ENCODE data around the gene LRRC8B.
"Not testable (repeated sequence)": the region's sequence is repeated elsewhere in the genome, so short reads cannot be mapped to it uniquely, and the experiment has no call there.

Gene LRRC8B

DNA sequence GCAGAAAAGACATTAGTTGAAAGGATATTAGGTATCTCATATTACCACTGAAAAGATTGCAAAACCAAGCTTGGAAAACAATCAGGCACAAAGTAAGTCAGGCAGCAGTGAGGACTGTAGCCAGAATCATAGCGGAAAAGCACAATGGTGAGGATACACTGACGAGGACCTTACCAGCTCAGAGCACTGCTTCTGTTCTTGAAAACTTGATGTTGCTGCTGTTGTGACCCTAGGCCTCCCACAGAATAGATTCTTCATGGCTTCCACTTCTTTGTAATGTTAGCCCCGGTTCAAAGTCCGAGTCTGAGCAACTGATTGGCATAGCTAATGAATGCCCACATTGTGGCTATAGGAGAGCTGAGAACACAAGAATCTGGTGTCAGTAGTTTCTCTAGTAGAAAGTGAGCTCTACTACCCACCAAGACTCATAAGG lies 63.1 kb downstream of the LRRC8B start:
- DNase-seq, result no peak

DNA sequence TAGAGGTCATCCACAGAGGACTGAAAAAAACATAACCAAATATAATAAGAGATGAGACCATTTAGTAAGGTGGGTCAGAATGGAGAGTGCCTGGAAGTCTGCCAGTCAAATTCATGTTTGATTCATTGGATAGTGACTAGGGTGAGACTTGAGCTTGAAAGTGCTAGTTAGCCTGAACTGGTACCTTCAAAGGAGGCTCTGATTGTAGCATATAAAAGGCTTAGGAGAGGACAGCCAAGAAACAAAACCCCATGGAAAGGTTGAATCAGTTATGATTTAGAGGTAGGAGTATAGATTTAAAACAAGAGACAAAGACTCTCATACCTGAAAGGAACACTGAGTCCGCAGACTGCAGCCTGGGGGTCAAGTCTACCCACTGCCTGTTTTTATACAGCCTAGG lies 63.9 kb downstream of the LRRC8B start:
- DNase-seq, result no peak

DNA sequence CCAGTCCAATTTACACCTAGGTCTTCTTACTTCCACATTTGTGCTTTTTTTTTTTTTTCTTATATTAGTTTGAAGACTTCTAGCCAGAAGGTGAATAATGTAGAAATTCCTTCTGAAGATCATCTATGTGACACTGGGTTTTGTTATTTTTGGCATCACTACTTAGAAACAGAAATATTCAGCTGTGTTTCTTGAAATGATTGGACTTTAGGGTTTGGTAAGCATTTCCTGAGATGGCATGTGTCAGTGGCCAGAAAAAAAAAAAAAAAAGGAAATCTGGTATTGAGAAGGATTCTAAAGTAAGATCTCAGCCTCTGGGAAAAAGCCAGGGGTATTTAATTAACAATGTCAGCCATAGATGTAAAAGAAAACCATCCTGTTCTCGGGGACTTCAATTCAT lies 64.9 kb downstream of the LRRC8B start:
- DNase-seq, result no peak

DNA sequence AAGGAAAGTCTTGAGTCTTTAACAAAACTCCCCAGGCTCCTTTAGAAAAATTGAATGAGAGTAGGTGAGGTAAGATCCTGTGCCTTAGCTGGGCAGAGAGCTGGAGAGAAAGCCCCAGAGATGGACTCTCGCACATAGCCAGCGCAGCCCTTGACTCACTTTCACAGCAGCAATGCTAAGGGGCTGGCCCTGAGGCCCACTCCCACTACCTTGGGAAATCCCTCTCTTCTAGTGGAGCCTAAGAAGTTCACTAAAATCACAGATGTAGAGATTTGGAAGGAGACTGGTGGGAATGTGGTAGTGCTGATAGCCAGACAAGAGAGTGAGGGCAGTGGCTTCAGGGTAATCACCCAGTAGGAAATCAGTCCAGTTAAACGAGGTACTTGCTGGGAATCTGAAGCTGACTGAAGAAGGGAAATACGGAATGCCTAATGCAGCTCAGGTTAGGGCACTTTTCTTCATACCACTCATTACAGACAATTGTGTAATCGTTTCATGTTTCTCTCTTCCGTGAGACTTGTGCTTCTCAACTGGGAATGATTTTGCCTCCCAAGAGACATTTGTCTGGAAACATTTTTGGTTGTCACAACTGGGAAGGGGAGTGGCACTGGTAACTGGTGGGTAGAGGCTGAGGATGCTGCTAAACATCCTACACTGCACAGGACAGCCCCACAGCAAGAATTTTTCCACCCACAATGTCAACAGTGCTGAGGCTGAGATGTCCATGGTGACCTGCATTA lies 65.9 kb downstream of the LRRC8B start:
- no peak for DNase-seq

DNA sequence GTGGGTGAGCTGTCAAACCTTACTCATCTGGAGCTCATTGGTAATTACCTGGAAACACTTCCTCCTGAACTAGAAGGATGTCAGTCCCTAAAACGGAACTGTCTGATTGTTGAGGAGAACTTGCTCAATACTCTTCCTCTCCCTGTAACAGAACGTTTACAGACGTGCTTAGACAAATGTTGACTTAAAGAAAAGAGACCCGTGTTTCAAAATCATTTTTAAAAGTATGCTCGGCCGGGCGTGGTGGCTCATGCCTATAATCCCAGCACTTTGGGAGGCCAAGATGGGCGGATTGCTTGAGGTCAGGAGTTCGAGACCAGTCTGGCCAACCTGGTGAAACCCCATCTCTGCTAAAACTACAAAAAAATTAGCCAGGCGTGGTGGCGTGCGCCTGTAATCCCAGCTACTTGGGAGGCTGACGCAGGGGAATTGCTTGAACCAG lies 68.3 kb downstream of the LRRC8B start:
- not testable (repeated sequence) for DNase-seq

DNA sequence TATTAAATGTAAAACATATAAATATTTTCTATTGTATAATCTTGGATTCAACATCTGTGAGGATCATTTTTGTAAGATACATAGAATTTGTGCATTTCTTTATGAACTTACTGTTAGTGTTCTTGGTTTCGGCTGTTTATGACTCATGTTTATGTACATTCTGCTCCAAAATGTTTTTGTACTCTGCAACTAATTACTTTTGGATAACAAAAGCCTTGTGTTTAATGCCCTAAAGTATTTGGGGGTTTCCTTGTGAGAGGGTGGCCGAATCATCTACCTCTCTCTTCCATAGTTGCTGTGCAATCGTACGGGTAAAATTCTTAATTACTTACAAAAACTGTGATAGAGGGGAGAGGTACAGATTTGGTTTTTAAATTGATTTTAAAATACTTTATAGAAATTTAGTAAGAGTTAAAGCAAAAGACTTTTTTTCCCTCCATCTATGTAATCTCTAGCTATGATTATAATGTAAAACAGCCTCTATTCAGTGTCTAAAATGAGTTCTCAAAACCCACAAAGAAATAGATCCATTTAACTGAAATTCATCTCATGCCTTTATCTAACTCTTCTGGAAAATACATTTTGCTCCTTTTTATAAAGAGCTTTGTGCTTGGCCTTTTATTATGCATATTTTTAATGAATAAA lies 69.6 kb downstream of the LRRC8B start:
- DNase-seq, result no peak

DNA sequence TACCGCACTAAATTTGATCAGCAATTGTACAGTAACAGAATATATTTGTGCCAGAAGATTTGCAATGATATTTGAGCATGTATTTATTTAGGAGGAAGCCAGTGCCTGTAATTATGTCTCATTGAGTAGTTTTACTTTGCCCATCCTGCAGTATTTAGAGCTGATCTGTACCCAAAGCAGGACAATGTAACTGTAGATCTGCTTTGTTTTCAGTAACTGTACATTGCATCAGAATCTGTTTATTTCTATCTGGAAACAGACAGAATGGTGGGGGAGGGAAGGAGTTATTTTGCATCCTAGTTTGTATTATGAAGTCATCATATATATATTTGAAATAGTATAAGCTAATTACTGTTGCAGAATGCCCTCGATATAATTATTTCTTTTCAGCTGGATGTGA lies 72.1 kb downstream of the LRRC8B start:
- no peak for DNase-seq

DNA sequence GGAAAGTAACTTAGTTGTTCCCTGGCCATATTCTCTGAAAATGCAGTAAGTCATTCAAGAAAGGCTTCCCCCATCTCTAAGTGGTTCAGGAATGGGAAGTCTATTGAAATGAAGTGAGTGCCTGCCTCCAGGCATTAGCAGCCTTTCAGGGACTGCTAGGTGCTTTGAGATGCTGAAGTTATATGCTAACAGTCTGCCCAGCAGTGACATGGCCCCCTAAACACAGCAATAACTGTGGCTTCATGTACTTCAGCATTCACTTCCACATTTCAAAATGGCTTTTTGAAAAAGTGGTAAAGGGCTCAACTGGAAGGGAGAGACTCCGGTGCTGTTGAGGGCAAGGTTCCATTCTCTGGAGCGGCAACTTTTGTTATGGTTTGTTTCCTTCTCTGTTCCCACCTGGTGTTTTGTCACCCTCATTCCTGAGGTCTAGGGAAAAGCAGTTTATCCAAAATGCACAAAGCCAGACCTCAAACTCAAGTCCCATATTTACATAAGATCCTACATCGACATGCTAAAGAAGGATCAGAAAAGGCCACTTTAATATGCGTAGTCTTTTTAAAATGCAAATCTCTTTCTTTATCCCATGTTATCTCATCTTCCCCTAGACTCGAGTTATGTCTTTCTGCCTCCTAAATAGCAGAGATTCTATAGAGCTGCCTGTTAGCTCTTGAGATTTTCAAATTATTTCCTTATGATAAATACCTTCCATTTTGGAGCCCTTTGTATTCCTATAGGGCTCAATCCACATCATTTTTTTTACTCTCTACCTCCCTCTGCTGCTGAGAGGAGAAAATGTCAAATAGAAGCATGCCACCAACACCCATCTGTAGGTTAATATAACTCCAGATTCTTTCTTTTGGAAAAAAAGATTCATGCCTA lies 74.1 kb downstream of the LRRC8B start:
- no peak for DNase-seq

DNA sequence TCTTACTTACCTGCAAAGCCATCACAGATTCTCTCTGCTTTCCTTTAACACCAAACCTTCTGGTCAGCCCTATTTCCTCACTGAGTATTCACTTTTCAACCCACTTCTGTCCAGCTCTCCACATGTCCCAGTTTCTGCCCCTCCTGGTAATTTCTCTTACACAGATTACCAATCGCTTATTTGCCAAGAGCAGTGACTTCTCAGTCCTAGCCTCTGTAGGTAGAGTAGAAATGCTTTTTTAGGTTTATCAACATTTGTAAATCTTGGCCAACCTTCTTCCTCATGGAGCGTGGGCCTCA lies 74.7 kb downstream of the LRRC8B start:
- DNase-seq, result no peak

DNA sequence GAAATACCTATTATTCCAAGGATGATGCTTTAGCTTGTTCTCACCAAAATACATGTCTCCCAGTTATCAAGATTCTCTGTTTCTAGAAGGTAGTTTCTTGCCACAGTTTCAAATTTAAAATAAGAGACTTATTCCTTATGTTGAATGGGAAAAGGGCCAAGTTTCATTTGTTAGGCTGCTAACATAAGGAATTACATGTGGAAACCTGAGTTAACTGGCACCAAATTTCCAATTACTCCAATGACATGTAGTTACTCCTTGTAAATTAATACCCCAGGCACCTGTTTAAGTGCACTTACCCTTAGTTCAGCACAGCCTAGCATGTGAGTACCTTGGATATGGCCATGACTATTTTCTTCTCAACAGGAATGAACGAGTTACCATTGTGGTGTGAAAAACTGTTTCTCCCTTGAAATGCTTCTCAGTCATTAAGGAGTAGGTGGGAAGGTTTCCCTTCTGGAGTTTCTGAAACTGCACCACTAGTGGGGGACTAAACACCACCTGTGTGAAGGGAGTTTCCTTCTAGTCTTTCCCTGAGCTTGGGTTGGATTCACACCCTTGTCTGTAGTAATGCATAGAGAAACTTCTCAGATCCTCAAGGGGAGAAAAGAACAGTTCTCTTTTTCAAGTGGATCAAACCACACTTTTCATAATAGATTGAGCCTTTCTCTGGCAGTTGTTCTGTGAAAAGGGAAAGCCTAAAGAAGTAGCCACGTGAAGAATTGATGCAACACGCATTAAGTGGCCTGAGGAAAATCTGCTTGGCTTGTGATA lies 76.0 kb downstream of the LRRC8B start:
- no peak for DNase-seq

DNA sequence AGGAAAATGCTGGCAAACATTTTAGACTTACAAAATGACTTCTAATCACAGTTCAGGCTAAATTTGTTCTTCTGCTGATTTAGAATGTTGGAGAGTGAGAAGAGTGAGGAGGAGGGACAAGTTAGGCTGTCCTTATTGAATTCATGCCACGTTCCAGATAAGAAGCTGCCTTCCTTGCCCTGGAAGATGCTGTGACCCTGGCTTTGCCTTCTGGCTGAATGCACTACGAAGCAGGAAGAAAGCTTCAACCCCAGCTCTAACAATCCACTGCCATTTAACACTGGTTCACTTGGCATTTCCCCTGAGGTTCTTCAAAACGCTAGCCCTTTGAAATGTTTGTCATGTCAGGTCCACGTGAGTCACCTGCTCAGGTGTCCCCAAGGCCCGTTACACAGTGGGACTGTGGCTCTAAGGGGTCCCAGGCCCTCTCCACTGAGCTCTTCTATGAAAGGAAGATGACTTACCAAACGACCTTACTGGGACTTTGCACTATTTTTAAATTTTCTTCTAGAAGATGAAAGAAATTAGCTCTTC lies 78.3 kb downstream of the LRRC8B start:
- DNase-seq, result no peak

DNA sequence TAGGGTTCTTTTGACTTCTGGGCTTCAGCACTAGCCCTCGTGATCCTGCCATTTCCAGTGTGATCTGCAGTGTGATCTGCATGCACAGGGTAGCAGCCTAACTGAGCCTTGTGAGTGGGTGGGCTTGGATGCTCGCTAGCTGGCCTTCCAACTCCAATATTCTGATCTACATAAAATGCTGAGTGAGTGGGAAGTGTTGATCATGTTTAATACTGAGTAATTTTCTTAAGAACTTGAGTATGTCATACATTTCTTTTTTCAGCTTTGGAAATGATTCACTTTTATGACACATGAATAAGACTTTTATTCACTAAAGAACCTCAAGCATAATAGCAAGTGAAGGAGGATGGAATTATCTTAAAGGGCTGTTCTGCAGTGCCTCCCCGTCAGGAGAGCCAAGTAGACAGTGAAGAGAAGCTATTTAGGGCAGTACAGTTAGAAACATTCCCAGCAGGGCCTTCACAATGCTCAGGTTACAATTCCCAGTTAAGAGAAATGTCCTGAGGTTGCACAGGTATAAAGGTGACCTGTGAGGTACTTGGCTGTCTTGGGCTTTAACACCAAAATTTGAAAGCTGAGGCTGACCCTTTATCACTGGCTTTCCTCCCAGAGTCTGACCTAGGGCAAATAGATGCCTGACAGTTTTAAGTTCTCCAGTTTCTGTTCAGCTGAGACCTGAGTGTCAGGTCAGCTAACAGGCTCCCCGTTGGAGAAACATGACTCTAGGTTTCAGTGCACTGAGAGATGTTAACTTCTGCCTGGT lies 79.2 kb downstream of the LRRC8B start:
- no peak for DNase-seq

DNA sequence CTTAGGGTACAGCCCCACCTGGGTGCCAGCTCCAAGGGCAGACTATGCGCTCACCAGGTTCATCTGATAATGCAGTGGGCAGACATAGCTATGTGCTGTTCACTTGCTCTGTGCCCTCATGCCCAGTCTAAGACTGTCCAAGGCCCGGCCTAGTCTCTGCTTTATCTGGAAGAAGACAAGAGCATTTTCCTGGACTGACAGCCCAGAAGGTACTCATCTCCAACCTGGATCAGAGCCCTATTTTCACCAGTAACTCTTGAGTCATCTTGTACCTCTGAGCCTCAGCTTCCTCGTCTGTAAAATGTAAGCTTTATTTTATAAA lies 79.7 kb downstream of the LRRC8B start:
- DNase-seq, result no peak

DNA sequence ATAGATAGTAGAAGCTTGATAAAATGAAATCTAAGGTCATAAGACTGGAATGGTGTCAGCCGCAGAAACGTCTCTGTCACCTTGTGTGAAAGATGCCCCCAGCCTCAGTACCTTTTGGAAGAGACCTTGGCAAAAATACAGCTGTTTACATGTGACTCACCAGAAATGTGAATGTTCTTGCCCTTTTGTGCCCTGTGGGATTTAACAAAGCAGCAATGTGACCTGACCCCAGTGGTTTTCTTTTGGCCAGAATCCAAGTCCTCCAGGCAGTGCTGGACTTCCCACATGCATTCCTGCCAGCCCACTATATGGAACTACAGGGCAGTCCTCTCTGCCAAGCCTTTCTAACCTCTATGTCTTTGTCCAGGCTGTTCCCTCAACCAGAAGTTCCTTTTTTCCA lies 81.1 kb downstream of the LRRC8B start:
- no peak for DNase-seq

DNA sequence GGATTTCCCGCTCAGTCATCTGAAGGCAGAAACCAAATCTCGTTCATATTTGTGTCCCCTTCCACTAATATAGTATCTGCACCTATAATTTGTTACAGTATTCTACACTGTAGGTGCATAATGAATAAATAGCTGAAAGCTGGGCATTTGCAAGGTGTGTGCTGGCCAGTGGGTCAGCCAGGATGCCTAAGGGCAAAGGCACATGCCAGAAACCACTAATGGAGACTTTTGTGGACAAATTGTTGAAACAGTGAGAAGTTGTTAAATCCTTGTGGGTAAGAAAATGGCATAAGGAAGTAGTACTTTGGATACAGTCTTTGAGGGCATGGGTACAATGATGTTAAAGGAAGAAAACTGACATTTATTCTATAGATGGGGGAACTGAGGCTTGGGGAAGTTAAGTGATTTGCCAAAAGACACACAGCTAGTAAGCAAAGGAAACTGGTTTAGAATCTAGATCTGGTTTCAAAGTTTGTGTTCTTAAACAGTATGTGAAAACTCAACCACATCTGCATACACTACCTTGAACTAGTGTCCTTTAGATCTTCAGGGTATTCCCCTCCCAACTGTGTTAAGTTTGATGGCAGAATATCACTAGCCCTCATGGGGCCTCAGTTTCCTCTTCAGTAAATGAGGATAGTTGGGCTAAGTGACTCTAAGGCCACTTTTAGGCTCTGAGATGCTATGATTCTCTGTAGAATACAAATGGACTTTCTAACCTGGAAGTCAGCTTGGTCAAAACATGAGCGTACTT lies 81.8 kb downstream of the LRRC8B start:
- no peak for DNase-seq

DNA sequence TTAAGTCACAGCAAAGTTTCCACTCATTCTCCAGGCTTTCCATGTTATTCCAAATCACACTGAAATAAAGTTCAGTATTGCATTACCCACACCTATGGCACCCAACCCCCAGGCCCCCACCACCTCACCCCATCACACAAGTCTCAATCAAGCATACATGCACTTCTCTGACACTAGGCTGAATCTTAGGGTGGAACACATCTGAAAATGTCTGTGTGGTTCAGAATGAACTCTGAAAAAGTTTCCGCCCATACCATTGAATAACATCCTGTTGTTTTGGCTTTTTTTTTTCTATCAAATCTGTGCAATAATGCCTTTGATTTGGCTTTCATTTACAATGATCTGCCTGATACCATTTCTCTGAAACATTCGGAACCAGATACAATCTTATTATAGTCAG lies 82.5 kb downstream of the LRRC8B start:
- DNase-seq, result no peak

DNA sequence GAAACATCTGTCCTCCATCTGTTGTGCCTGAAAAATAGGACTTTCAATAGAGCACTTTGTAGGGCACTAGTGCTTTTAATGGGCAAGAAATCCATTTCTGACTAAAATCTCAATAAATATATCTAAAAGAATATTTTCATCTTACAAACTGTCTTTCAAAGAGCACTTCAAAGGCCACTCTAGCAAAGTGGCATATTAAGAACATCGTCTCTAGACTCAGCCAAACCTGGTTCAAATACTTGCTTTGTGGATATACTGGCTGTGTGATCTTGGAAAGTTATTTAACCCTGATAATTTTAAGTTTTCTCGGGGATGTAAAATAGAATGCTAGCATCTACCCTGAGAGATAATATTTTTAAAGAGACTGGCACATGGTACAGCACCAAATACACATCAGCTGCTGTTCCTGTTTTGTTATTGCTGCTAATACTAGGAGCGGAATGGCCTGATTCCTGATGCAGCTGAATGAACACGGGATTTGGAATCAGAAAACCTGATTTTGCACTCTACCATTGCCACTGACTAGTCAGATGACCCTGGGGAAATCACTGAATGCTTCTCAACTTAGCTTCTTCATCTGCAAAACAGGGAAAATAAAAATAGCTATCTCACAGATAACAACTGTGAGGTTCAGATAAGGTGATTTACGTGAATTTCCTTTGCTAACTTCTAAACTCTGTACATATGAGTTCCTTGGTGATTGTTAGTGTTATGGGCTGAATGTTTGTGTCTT lies 83.1 kb downstream of the LRRC8B start:
- no peak for DNase-seq

DNA sequence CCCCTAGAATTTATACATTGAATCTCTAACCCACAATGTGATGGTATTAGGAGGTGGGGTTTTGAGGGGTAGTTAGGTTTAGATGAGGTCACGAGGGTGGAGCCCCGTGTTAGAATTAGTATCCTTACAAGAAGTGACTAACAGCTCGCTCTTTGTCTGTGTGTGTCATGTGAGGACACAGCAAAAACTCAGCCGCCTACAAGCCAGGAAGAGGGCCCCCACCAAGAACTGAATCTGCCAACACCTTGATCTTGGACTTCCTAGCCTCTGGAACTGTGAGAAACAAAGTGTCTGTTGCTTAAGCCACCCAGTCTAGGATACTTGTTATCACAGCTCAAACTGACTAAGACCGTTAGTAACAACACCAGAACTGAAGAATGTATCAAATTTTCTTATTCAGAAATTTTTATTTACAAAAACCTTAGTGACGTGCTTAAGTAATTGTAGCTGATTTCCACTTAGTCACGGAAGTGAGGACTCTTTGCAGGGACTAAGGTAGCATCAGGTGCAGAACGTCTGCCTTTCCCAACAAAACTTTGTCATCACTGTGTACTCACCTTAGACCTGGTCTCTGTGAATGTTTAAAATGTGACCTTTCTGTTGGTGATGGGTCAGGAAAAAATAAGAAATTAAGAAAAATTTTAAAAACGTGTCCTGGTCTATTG lies 83.8 kb downstream of the LRRC8B start:
- no peak for DNase-seq

DNA sequence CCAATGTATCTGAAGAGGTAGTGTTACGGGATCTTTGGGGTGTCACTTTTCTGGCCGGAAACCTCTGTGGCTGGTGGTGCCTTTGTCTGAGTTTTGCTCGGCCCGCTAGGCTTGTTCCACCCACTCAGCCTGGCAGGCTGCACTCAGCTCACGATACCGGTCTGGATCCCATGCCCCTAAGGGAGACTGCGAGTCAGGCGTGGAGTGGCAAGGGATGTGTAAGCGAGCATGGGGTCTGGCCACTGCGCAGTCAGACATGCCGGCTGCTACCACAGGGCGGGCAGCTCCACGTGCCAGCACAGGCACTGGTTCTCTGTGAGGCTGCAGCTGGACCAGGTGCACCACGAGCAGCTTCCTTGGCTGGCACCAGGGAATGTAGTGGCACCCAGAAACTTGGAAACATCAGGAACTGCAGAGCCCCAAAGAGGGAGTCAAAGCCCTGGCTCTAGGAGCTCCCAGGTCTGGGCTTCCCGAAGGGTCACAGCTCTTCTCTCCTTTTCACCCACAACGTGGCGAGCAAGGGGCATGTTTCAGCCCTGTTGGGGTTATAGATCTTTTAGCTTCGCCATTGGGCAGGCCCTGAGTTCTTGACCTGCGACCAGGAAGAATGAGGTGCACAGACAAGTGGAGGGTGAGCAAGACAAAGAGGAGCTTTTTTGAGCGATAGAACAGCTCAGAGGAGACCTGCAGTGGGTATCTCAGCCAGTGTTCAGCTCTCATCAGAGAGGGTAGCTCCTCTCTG lies 84.5 kb downstream of the LRRC8B start:
- DNase-seq, result no peak

All from NCI-H2029 (cell line).